ENCODE data around the gene DRG2. TPM values are rescaled to one million over a fixed set of nuclear protein-coding genes. Genes with fewer than 3 reads are reported as not detected.

The DRG2 gene
- total RNA-seq, 2 donors from 2014 or later, result 17.8 to 30.1 TPM

DNA sequence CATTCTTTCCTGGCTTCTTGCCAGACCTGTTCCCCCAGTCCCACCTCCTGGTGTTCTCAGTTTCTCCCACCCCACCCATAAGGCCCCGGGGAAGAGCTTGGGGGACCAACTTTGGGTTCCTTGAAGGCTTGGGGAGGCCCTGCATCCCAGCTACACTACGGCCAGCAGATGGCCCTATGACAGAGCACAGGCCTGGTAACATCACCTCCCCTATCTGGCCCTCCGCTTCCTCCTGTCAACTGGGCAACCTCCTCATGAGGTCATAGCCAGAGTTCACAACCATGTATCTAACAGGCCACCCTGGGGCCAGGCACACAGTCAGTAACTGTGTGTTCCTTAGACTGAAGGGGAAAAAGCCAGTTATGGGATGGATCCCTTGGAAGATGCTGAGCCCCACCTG is 52.2 kb downstream of the DRG2 start:
- intact Hi-C loops (cut with DNase I), result no loop called here
- TF ChIP-seq, protein P1, sequence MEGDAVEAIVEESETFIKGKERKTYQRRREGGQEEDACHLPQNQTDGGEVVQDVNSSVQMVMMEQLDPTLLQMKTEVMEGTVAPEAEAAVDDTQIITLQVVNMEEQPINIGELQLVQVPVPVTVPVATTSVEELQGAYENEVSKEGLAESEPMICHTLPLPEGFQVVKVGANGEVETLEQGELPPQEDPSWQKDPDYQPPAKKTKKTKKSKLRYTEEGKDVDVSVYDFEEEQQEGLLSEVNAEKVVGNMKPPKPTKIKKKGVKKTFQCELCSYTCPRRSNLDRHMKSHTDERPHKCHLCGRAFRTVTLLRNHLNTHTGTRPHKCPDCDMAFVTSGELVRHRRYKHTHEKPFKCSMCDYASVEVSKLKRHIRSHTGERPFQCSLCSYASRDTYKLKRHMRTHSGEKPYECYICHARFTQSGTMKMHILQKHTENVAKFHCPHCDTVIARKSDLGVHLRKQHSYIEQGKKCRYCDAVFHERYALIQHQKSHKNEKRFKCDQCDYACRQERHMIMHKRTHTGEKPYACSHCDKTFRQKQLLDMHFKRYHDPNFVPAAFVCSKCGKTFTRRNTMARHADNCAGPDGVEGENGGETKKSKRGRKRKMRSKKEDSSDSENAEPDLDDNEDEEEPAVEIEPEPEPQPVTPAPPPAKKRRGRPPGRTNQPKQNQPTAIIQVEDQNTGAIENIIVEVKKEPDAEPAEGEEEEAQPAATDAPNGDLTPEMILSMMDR (IDR thresholded peaks at IDR 0.05), result no peak
- no peak for TF ChIP-seq POLR2A (IDR thresholded peaks at IDR 0.05)
- no peaks in the 10 kb centered on the region for H3K9me3 ChIP-seq
- 68 to 78% methylated on average over 3 of the region's 3 CpGs for WGBS, 2 donors
- no peaks in the 10 kb centered on the region for H3K27me3 ChIP-seq
- no peaks in the 10 kb centered on the region for H3K36me3 ChIP-seq (replicated peaks in 1 of 2; ENCODE audit: insufficient read depth in 1 of 2, low read depth in 2 of 2)
- H3K4me3 ChIP-seq, result no peak overlapping the region
- no peak for DNase-seq
- ATAC-seq, result no peak
- no peak overlapping the region for H3K27ac ChIP-seq
- peaks cover 6% of the 10 kb centered on the region for H3K4me1 ChIP-seq

DNA sequence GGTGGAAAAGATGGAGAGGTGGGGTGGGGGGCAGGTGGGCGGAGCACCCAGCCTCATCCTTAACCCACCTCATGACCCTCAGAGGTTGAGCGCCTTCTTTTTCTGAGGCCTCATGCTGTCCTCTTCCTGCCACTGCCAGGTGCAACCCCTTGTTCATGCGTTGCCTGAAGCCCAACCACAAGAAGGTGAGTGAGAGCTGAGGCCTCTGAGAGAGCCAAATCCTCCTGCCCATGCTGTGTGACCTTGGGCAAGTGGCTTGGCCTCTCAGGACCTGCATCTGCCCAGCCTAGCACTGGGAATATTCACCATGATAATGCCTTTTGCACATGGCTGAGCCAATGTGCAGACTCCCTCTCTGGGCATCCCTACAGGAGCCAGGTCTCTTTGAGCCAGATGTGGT is 52.9 kb downstream of the DRG2 start:
- no peaks in the 10 kb centered on the region for H3K36me3 ChIP-seq (replicated peaks in 1 of 2; ENCODE audit: insufficient read depth in 1 of 2, low read depth in 2 of 2)
- no peaks in the 10 kb centered on the region for H3K27me3 ChIP-seq
- TF ChIP-seq POLR2A (IDR thresholded peaks at IDR 0.05), result no peak
- TF ChIP-seq, protein P1 (IDR thresholded peaks at IDR 0.05), result no peak
- H3K9me3 ChIP-seq, result no peaks in the 10 kb centered on the region
- DNase-seq (no peak), ATAC-seq (no peak)
- H3K27ac ChIP-seq, result no peak overlapping the region
- WGBS, 2 donors, result 65 to 77% methylated on average over 3 of the region's 3 CpGs
- no peak overlapping the region for H3K4me3 ChIP-seq
- peaks cover 6% of the 10 kb centered on the region for H3K4me1 ChIP-seq
- intact Hi-C loops (cut with DNase I), result no loop called here

DNA sequence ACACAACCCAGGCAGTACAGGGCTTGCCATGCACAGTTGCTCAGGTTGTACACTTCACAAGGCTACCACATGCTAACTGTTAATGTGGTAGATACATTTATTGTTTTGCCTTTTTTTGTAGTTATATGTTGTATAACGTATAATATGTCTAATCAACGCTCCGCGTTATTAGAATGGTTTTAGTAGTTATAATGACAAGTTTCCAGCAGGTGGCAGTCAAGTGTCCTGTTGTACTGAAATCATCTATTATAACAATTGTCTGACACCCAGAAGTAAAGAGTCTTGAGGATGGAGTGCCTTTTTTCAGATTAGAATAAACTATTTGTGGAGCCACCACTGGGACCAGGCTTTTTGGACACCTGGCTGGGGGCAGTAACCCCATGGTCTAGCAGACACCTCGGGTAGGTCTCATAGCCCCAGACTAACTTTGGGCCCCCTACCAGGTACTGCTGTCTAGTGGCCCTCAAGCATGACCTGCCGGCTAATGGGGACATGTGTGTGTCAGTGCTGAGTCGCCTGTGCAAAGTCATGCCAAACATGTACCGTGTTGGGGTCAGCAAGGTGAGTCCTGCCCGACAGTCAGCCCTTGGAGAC is 53.6 kb downstream of the DRG2 start:
- intact Hi-C loops (cut with DNase I), result no loop called here
- ATAC-seq (peak; percentile 68), DNase-seq (peak in 3 of 4 donors; percentile 33 to 58 (median 42))
- Histone ChIP-seq H3K4me1 (peaks cover 6% of the 10 kb centered on the region), H3K27ac (no peak overlapping the region), H3K9me3 (no peaks in the 10 kb centered on the region), H3K36me3 (replicated peaks in 1 of 2; ENCODE audit: insufficient read depth in 1 of 2, low read depth in 2 of 2) (no peaks in the 10 kb centered on the region), H3K4me3 (no peak overlapping the region), H3K27me3 (no peaks in the 10 kb centered on the region)
- TF ChIP-seq, protein P1 (IDR thresholded peaks at IDR 0.05), result peak; percentile 21 to 80 (median 59)
- no peak for TF ChIP-seq POLR2A (IDR thresholded peaks at IDR 0.05)
- WGBS, 2 donors, result 19 to 23% methylated on average over 6 to 9 of the region's 9 CpGs

DNA sequence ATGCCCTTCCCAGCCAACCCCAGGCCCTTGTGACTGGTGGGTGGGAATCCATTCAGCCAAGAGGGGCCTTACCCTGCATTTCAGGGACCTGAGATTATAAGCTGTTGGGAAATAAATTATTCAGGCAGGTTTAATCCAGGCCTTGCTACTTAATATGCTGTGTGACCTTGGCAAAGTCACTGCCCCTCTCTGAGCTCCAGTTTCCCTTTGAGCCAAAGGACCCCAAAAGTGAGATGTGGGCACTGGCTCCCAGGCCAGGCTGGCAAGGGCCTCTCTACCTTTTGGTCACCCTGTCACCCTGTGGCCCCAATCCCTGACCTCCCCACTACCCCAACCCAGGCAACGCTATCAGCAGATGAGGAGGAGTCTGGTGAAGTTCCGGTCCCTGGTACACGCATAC is 54.7 kb downstream of the DRG2 start:
- H3K27ac ChIP-seq, result no peak overlapping the region
- H3K4me3 ChIP-seq, result no peak overlapping the region
- 83 to 96% methylated on average over 3 of the region's 3 CpGs for WGBS, 2 donors
- DNase-seq (no peak), ATAC-seq (no peak)
- intact Hi-C loops (cut with DNase I), result no loop called here
- no peaks in the 10 kb centered on the region for H3K9me3 ChIP-seq
- H3K27me3 ChIP-seq, result no peaks in the 10 kb centered on the region
- TF ChIP-seq POLR2A (IDR thresholded peaks at IDR 0.05), result no peak
- TF ChIP-seq, protein P1 (IDR thresholded peaks at IDR 0.05), result no peak
- H3K36me3 ChIP-seq (replicated peaks in 1 of 2; ENCODE audit: insufficient read depth in 1 of 2, low read depth in 2 of 2), result no peaks in the 10 kb centered on the region
- peaks cover 6% of the 10 kb centered on the region for H3K4me1 ChIP-seq

All from body of pancreas (tissue), 4 donors.